Measurements from ENCODE around the gene KLHL10.

KLHL10 gene

DNA sequence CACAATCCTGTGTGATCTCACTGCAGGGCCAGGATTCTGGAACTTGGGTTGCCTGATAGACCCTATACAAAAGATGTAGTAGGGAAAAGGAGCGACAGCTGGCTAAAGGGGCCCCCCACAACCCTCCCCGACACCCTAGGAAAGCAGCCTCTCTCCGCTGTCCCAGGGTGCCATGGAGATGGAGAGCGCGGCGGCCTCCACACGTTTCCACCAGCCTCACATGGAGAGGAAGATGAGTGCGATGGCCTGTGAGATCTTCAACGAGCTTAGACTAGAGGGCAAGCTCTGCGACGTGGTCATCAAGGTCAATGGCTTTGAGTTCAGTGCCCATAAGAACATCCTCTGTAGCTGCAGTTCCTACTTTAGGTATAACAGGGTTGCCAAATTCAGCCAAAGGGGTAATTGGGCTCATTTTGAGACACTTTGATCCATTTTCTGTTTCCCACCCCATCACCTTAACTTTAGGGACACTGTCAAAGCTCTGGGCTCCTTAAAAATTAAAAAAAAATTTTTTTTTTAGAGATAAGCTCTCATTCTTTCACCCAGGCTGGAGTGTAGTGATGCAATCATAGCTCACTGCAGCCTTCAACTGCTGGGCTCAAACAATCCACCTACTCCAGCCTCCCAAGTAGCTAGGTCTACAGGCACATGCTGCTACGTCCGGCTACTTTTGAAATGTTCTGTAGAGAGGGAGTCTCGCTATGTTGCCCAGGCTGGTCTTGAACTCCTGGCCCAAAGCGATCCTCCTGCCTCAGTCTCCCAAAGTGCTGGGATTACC lies at the start of gene KLHL10:
Gene KLHL10 (plus strand): TSS at position 65 of the 778 bp plus-strand sequence. CDS start 108 bp downstream, at position 173.
- no peak within 1 kb of the TSS for H3K27ac ChIP-seq
- DNase-seq (ENCODE audit: low read depth, low spot score) = no peak

DNA sequence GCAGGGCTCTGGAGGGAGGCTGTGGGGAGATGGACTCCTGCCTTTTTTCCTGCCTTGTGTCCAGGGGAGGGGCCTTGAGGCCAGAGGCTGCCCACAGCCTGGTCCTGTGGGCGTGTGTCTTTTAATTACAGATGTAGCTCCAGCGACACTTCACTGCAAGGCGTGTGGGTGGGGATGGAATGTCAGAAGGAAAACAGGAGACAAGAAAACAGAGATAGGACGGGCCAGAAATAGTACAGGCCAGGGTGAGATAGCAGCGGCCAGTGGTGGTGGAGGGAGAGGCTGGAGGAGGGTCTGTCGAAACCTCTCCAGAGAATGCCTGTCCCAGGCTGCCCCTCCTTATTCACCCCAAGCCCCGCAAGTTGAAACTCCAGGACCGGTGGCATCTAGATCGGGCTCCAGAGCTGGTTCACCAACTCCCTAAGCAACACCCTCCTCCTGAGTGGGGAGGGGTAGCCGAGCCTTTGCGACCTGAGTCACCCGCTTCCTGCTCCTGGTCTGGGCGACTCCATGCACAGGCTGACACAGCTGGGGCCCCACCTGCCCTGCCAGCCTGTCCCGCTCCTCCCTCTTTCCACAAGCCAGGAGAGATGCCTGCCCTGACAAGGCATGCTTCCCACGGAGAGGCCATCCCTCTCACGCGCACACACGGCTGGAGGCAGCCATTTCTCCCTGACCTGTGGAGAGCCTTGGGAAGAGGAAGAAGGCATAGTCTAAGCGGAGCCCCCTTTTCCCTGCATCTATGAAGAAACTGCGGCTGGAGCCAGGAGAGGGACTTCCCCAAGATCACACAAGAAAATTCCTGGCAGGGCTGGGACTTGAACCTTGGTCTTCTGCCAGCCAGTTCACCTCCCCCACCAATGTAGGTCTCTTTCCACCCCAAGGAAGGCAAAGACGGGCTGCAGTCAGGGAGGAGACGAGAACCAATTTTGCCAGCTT lies 44.5 kb upstream of the KLHL10 start:
- H3K27ac ChIP-seq = peak overlapping the region; percentile 99
- DNase-seq (ENCODE audit: low read depth, low spot score) = peak; percentile 84

DNA sequence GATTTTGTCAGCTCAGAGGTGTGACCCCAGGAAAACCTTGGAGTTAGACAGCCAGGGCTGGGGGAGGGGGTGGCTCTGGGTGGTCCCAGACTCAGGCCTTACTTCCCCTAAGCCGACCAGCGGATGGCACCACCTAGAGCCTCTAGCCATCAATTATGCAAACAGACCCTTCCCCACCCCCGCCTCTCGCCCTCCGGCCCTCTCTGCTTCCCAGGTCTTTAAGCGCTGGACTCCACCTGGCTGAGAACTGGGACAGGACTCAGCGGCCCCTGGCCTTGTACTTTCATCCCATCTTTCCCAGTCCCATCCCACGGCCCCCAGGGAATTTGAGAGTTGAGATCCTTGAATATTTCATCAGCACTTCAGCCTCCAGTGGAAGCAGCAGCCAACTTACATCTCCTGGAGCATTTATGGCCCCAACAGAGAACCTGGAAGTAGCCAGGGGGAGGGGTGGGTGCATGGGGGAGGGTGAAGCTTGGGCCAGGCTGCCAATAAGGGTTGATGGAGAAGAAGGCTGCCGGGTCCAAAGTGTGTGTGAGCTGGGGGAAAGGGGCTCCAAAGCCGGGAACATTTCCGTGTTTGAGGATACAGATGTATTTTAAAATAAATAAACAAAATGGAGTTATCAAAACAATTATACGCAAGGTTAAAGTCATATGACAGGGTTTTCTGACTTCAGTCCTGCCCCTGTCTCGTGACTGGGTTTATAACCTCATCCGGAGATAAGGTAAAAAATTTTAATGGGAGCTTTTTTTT lies 43.7 kb upstream of the KLHL10 start:
- DNase-seq (ENCODE audit: low read depth, low spot score) = no peak
- peak overlapping the region; percentile 99 for H3K27ac ChIP-seq

- peak overlapping the region; percentile 99 for H3K27ac ChIP-seq
Observed at GRCh38 chr17:41794540-41794975, 43.1 kb upstream of the KLHL10 start.

DNA sequence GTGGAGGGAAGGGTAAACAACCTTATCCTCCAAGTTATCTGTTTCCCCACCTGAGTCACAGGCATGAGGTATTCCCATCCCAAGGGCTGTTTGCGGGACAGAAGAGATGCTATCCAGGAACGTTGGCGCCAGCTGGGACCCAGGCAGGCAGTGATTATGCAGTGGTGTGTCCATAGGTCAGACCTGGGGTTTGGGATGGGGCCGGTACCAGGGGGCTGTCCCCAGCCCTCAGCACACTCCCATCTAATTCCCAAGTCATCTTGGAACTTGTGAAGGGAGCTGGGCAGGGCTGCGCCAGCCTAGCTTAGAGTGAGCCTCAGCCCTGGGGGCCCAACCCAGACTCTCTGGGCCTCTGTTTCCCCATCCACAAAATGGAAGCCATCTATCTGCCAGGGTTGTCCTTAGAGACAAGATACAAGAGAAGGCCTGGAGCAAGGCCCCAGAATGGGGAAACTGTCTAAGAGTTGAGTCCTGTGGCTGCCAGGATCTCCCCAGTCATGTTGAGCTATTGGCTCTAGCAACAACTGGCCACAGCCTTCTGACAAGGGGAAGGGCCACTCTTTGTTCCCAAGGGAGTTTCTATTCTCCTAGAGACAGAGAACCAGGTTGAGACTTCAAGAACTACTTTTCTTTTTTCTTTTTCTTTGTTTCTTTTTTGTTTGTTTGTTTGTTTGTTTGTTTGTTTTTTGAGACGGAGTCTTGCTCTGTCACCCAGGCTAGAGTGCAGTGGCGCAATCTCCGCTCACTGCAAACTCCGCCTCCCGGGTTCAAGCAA lies 41.3 kb upstream of the KLHL10 start:
- DNase-seq (ENCODE audit: low read depth, low spot score) = no peak
- H3K27ac ChIP-seq = peak overlapping the region; percentile 25

More at GRCh38 chr17:41794540-41794975, 43.1 kb upstream of the KLHL10 start:
- no peak for DNase-seq (ENCODE audit: low read depth, low spot score)

- H3K27ac ChIP-seq = peak overlapping the region; percentile 99
- no peak for DNase-seq (ENCODE audit: low read depth, low spot score)
Observed at GRCh38 chr17:41797377-41797776, 40.2 kb upstream of the KLHL10 start.

- no peak for DNase-seq (ENCODE audit: low read depth, low spot score)
- peak overlapping the region; percentile 99 for H3K27ac ChIP-seq
Observed at GRCh38 chr17:41799366-41799765, 38.3 kb upstream of the KLHL10 start.

GRCh38 chr17:41800601-41801373 lies 36.8 kb upstream of the KLHL10 start:
- DNase-seq (ENCODE audit: low read depth, low spot score) = peak; percentile 99
- peak overlapping the region; percentile 99 for H3K27ac ChIP-seq

- DNase-seq (ENCODE audit: low read depth, low spot score) = no peak
- peak overlapping the region; percentile 99 for H3K27ac ChIP-seq
Observed at GRCh38 chr17:41801374-41802271, 36.0 kb upstream of the KLHL10 start.

DNA sequence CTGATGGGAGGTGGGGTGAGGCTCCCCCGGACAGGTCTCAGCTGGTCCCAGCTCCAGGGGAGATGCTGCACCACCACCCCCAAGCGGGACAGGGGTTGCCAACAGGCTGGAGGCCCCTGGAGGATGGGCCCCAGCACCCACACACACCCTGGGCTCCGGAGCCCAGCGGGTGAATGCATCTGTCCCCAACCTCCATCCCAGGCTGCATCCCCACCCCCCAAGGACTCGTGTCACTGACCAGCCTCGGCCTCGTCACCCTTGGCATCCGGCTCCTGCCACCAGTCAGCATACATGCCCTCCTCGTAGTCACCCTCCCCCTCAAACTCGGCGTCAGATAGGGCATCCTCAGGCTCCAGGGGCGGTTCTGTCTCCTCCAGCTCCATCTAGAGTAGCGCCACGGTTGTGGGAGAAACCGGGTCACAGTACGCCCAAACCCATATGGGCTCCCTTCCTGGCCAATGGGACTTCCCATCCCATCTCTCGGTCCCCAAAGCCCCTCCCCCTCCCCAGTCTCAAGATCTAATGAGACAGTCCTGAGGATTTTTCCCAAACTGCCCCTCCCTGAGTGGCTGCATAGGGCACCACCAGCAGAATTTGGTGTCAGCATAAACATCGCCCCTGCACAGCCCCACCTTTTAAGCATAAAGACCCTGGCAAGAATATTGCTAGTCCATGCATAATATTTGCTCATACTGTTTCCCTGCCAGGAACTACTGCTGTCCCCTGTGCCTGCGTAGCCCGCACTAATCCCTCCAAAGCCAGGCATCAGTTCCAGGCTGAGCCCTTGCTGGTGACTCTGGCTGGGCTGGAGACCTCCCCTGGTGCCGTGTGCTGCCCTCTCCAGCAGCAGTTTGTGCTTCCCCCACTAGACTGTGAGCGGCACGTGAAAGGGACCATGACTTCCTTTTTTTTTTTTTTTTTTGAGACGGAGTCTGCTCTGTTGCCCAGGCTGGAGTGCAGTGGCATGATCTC lies 34.3 kb upstream of the KLHL10 start:
- H3K27ac ChIP-seq = no peak overlapping the region
- no peak for DNase-seq (ENCODE audit: low read depth, low spot score)

- no peak for DNase-seq (ENCODE audit: low read depth, low spot score)
- H3K27ac ChIP-seq = no peak overlapping the region
Observed at GRCh38 chr17:41806685-41807445, 30.8 kb upstream of the KLHL10 start.

- peak overlapping the region; percentile 77 for H3K27ac ChIP-seq
- no peak for DNase-seq (ENCODE audit: low read depth, low spot score)
Observed at GRCh38 chr17:41810659-41811548, 26.7 kb upstream of the KLHL10 start.

DNA sequence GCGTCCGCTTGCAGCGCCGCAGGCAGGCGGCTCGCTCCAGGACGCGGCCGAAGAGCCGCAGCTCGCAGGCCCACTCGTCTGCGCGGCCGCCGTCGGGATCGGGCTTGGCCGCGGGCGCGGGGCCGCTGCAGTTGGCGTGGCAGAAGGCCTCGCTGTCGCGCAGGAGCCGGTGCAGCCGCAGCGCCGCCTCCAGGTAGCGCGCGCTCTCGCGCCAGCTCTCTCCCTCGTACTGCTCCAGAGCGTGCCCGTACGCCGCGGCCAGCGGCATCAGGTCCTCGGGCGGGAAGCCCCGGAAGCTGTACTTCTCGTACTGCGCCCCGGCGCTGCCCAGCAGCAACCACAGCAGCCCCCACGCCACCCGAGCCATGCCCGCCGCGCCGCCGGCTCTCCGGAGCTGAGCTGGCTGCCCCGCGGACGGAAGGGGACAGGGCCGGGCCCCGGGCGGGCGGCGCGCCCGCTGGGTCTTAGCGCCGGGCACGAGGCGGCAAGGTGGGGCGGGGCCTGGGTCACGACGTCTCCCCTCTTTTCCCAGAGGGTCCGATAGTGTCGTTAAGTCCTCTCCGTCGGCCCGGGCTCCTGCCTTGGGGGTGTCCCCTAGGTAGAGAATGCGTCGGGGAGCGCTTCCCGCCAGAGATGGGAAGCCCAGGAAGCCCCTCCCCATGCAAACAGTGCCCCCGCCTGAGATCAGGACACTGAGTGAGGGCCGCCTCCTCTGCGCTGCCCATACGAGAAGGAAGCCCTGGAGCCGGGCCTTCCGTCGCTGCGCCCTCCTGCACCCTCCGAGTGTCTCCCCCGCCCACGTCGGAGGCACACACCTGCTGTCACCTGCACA lies 25.9 kb upstream of the KLHL10 start, which contains the start of gene P3H4:
Gene P3H4 (minus strand): TSS at position 401 of the 832 bp plus-strand sequence. CDS start 34 bp downstream, at position 367.
- peak within 1 kb of the TSS; percentile 77 for H3K27ac ChIP-seq
- no peak for DNase-seq (ENCODE audit: low read depth, low spot score)
